ENCODE results near the gene ABI1. TPM values are rescaled to one million over a fixed set of nuclear protein-coding genes. Genes with fewer than 3 reads are reported as not detected.

ABI1 gene
- total RNA-seq, 1 donor from 2014 or later, result 45.5 TPM

GRCh38 chr10:26835025-26835424 lies 25.7 kb downstream of the ABI1 start:
- no peak overlapping the region for H3K4me3 Mint-ChIP-seq
- no peak for DNase-seq (ENCODE audit: extremely low spot score, unreplicated experiment)
- no peak overlapping the region for H3K27ac Mint-ChIP-seq
- H3K36me3 Mint-ChIP-seq, result peaks cover 16% of the 10 kb centered on the region
- TF ChIP-seq CTCF (conservative IDR thresholded peaks at IDR 0.05), result no peak
- no peaks in the 10 kb centered on the region for H3K27me3 Mint-ChIP-seq
- peaks cover 13% of the 10 kb centered on the region for H3K4me1 Mint-ChIP-seq (ENCODE audit: unreplicated experiment)
- peaks cover 3% of the 10 kb centered on the region for H3K9me3 Mint-ChIP-seq

GRCh38 chr10:26832960-26833359 lies 27.8 kb downstream of the ABI1 start:
- no peak overlapping the region for H3K27ac Mint-ChIP-seq
- no peak overlapping the region for H3K4me3 Mint-ChIP-seq
- H3K27me3 Mint-ChIP-seq, result no peaks in the 10 kb centered on the region
- DNase-seq (ENCODE audit: extremely low spot score, unreplicated experiment), result no peak
- peaks cover 7% of the 10 kb centered on the region for H3K4me1 Mint-ChIP-seq (ENCODE audit: unreplicated experiment)
- peaks cover 18% of the 10 kb centered on the region for H3K36me3 Mint-ChIP-seq
- H3K9me3 Mint-ChIP-seq, result peaks cover 4% of the 10 kb centered on the region
- TF ChIP-seq CTCF (conservative IDR thresholded peaks at IDR 0.05), result no peak

GRCh38 chr10:26831936-26832335 lies 28.8 kb downstream of the ABI1 start:
- peaks cover 4% of the 10 kb centered on the region for H3K9me3 Mint-ChIP-seq
- no peak overlapping the region for H3K4me3 Mint-ChIP-seq
- H3K4me1 Mint-ChIP-seq (ENCODE audit: unreplicated experiment), result peaks cover 7% of the 10 kb centered on the region
- peaks cover 18% of the 10 kb centered on the region for H3K36me3 Mint-ChIP-seq
- H3K27ac Mint-ChIP-seq, result no peak overlapping the region
- no peak for DNase-seq (ENCODE audit: extremely low spot score, unreplicated experiment)
- H3K27me3 Mint-ChIP-seq, result no peaks in the 10 kb centered on the region
- no peak for TF ChIP-seq CTCF (conservative IDR thresholded peaks at IDR 0.05)

- TF ChIP-seq CTCF (conservative IDR thresholded peaks at IDR 0.05), result no peak
- peaks cover 13% of the 10 kb centered on the region for H3K36me3 Mint-ChIP-seq
- no peak for DNase-seq (ENCODE audit: extremely low spot score, unreplicated experiment)
- H3K27me3 Mint-ChIP-seq, result no peaks in the 10 kb centered on the region
- H3K27ac Mint-ChIP-seq, result no peak overlapping the region
- H3K4me3 Mint-ChIP-seq, result no peak overlapping the region
- peaks cover 4% of the 10 kb centered on the region for H3K9me3 Mint-ChIP-seq
- peaks cover 7% of the 10 kb centered on the region for H3K4me1 Mint-ChIP-seq (ENCODE audit: unreplicated experiment)
Observed at GRCh38 chr10:26829810-26830515, 30.8 kb downstream of the ABI1 start.

DNA sequence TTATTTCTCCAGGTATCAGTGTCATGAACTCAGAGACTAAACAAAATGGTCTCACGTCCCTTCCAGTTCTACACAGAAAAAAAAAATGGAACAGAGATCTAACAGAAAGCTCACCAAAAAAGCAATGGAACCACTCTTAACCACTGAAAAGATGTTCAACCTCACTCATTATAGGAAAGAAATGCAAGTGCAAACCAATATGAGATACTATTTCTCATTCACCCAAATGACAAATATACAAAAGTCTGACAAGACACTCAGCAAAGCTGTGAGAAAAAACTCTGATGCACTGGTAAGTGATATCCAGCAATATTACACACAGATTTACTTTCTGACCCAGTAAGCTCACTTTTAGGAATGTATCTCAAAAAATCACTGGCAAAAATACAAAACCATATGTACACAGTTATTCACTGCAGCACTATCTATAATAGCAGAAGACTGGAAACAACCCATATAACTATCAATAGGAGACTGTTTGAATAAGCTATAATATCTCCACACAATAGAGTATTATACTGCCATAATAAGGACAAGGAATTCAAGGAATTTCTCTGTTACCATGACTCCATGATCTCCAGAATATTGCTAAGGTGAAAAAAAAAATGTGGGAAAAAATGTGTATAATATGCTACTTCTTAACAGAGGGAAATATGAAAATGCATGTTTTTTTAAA lies 36.6 kb downstream of the ABI1 start:
- H3K4me1 Mint-ChIP-seq (ENCODE audit: unreplicated experiment), result no peaks in the 10 kb centered on the region
- H3K36me3 Mint-ChIP-seq, result peaks cover 16% of the 10 kb centered on the region
- H3K9me3 Mint-ChIP-seq, result no peaks in the 10 kb centered on the region
- no peak for DNase-seq (ENCODE audit: extremely low spot score, unreplicated experiment)
- no peaks in the 10 kb centered on the region for H3K27me3 Mint-ChIP-seq
- TF ChIP-seq CTCF (conservative IDR thresholded peaks at IDR 0.05), result no peak
- H3K27ac Mint-ChIP-seq, result no peak overlapping the region
- H3K4me3 Mint-ChIP-seq, result no peak overlapping the region
